Central memory CD4-positive, alpha-beta T cell (primary cell): ENCODE results near the gene PIGBOS1.
"Not testable (repeated sequence)": the region's sequence is repeated elsewhere in the genome, so short reads cannot be mapped to it uniquely, and the experiment has no call there.

ENCODE experiments used
- DNase-seq: peaks from one replicate; pipeline ENCODE4 v3.0.0; 2022
- total RNA-seq, 3 experiments: gene quantifications; one replicate each; lab custom pipeline; 2026; lab: John Stamatoyannopoulos, UW

Gene PIGBOS1, protein sequence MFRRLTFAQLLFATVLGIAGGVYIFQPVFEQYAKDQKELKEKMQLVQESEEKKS
- total RNA-seq: 3.3 to 8.0 (median 6.4) reads per million in 3 experiments

DNA sequence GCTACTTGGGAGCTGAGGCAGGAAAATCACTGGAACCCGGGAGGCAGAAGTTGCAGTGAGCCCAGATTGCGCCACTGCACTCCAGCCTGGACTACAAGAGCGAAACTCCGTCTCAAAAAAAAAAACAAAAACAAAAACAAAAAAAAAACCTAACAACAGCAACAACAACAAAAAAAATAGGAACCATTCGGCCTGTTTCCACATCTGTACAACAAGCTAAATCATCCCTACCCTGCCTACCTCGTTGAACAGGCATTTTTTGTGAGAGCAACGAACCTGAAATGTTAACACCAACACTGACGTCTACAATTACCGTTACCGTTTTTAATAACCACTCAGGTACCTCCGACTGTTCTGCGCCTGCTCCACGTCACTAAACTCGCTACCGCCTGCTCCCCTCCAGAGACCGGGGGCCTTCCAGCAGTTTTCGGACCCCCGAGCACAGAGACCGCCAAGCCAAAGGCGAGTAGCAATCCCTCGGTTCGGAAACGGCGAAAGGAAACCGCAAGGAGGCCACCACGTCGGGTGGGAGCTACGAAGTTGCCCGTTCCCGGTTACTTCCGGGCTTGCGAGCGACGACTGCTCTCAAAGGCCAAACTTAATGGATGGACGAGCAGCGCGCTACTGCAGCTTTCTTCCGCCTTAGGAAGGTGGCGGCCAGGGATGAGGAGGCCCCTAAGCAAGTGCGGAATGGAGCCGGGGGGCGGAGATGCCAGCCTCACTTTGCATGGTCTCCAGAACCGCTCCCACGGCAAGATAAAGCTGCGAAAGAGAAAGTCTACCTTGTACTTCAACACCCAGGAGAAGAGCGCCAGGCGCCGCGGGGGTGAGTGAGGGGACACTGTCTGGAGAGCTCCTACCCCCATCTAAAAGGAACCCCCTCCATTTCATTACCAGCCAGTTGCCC, at the start of gene PIGBOS1, which contains the start of gene PIGB:
PIGBOS1 (minus strand) TSS at position 536 of the 907 bp plus-strand sequence. CDS start 1,331 bp downstream, outside the sequence.
PIGB (plus strand) TSS at position 635 of the 907 bp plus-strand sequence; CDS start at position 664, 29 bp downstream.
- DNase-seq: peak; percentile 83

- DNase-seq: no peak
These were observed 48.1 kb upstream of the PIGBOS1 start for GRCh38 chr15:55366981-55367380.

- DNase-seq: no peak
These were observed 43.7 kb upstream of the PIGBOS1 start for GRCh38 chr15:55362641-55363040.

DNA sequence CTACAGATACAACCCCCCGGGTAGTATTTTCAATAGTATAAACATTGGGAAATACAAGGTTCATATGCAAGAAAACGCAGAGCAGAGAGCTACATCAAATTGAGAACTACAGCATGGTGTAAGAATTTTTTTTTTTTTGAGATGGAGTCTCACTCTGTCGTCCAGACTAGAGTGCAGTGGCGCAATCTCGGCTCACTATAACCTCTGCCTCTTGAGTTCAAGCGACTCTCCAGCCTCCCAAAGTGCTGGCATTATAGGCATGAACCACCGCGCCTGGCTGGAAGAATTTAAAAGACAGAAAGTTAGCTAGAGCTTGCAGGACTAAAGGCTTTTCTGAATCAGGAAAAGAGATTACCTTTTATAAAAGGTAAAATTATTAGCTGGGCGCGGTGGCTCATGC, 42.1 kb upstream of the PIGBOS1 start:
- no peak for DNase-seq

DNA sequence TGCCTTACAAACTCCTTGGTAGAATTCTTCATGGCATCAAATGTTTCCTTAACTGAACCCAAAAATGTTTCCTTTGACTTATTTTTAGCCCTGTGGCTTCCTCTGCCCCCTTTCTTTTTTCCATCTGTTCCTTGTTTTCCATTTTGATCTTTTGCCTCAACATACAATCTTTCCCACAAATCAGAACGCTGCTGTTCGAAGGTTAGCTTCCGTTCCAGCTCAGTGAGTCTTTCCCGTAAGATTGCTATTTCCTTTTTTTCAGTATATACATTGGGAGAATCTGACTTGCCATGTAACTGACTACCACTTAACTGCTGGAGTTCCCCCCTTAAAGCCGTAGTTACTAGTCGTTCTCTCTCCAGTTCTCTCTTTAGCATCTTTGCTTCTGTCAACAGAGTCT, 41.3 kb upstream of the PIGBOS1 start:
- no peak for DNase-seq

DNA sequence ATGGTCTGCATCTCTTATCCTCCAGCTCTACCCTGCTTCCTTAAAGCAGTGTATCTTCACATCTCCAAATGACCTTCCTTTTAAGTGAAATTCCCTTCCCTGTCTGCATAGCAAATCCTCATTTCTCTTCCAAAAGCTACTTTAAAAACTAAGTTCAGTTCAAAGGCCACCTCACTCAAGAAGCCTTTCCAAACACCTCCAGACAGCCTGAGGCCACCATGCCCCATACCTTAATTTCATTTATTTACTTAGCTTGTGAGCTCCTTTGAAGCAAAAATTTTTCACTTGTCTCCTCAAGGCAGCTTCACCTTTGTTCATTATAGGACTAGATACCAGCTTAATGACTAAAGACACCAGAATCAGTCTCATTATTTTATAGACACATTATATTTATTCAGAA, 39.5 kb upstream of the PIGBOS1 start:
- no peak for DNase-seq

- no peak for DNase-seq
These were observed 38.9 kb upstream of the PIGBOS1 start for GRCh38 chr15:55357774-55358173.

GRCh38 chr15:55356985-55357585, 38.2 kb upstream of the PIGBOS1 start:
- no peak for DNase-seq

DNA sequence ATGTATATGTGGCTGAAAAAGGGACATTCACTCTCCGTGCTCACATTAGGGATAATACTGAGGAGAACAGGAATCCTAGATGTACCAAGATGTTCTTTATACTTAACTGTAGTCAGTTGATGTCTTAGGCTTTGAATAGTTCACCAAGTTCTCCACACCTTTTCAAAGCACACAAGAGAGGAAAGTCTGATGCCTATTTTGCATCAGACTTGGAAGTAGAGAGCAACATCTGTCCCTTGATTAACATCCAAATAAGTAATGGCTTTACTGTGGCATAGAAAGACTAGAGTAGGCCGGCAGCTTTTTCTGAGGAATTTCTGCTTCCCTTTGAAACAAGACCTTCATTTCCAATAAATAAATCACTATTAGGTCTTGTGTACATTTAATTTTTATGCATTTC, 34.1 kb upstream of the PIGBOS1 start:
- no peak for DNase-seq

DNA sequence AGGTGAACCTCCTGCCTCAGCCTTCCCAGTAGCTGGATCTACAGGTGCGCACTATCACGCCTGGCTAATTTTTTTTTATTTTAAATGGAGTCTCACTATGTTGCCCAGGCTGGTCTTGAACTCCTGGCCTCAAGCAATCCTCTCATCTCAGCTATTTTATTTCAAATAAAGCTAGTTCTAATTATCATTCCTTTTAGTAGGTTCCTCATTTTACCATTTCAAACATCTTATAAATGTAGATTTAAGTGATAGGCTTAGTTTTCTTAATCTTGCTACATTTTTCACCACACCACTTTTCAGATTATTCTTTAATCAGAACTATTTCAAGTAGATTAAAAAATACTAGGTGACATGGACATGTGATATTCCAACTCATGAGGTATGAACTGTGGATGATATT, 30.4 kb upstream of the PIGBOS1 start:
- DNase-seq: no peak

GRCh38 chr15:55348281-55348778, 29.4 kb upstream of the PIGBOS1 start:
- DNase-seq: no peak

GRCh38 chr15:55344206-55344605, 25.3 kb upstream of the PIGBOS1 start:
- no peak for DNase-seq

DNA sequence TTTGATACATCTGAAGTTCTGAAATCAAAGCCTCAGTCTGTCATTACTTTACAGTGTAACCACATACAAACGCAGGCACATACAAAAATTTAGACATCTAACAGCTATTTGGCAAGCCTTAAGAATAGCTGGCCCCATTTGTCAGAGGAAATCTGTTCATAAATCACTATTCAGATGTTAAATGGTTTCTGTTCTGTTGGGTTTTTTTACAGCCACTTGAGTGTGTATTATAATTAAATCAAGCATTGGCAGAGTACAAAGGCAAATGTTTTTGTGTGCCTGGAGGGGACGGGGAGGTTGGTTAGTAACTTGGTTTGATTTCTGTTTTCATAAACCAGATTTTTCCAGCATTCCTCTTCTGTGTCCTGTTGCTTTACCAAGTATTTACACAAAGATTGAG, 24.2 kb upstream of the PIGBOS1 start:
- DNase-seq: no peak

GRCh38 chr15:55337160-55337559, 18.2 kb upstream of the PIGBOS1 start:
- no peak for DNase-seq

DNA sequence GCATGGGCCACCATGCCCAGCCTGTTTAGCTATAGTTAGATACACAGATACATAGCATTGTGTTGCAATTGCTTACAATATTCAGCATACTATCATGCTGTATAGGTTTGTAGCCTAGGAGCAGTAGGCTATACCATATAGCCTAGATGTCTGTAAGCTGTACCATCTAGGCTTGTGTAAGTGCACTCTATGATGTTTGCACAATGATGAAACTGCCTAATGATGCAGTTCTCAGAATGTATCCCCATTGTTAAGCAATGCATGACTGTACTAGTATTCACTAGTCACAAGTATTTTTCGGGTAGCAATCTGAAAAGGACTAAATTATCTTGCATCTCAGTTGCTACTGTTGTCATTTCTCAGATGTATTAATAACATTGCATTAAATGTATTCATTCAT, 16.1 kb upstream of the PIGBOS1 start:
- DNase-seq: no peak

DNA sequence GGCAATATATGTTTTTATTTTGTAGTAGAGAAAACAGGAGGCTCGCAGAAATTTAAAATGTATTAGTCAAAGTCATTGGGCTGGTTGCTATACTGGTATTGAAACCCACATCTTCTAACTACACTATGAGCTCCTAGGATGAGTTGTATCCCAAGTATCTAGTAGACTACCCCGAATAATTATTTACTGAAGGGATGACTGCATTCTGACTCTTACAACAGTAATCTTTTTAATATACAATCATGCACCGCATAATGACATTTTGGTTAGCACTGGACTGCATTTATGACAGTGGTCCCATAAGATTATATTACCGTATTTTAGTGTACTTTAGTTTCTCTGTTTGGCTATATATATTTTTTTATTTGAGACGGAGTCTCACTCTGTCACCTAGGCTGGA, 15.4 kb upstream of the PIGBOS1 start:
- DNase-seq: no peak

DNA sequence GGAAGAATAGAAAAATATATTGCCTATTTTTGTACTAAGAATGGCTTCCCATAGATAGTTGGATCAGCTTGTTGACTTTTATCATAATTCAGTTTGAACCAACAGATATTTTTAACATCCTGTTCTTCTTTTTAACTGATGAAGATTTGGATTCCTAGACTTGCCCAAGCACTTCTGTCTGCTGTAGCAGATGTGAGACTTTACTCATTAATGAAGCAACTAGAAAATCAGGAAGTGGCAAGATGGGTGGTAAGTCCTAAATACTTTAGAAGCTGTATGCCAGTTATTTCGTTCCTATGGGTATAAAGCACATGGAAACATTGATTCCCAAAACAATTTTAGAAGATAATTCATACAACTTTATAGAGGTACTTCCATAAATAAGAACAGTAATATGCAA, 8.5 kb upstream of the PIGBOS1 start:
- DNase-seq: no peak

DNA sequence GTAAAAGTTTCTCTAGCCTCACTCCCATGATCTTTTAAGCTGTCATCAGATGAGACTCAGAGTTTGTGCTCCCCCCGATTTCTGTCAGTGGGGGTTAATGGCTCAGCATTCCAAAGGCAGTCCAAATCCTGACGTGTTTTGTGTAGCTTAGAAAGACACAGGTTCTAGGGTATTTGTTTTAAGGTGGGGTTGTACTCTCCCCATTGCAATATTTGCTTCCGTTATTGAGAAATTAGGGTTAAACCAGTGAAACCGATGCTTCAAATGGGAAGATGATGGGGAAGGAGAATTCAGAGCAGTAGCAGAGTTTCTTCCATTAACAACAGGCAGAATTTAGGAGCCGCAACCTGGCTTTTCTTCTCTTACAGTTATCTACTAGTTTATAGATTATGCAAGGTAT, 3.5 kb upstream of the PIGBOS1 start:
- DNase-seq: no peak

GRCh38 chr15:55320963-55321362, 2.0 kb upstream of the PIGBOS1 start:
- DNase-seq: no peak

DNA sequence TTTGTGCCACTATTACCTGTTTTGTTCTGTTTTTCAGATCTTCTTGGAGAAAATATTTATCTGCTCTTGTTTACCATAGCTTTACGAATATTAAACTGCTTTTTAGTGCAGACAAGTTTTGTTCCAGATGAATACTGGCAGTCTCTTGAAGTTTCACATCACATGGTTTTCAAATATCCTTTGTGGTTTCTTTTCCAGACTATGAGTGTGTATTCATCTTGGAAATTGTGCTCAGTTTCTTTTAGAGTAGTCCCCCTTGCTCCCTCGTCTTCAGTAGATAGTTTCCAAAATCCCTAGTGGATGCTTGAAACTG, 1.3 kb upstream of the PIGBOS1 start:
- no peak for DNase-seq

- no peak for DNase-seq
These were observed 764 bp upstream of the PIGBOS1 start for GRCh38 chr15:55319537-55320237.

DNA sequence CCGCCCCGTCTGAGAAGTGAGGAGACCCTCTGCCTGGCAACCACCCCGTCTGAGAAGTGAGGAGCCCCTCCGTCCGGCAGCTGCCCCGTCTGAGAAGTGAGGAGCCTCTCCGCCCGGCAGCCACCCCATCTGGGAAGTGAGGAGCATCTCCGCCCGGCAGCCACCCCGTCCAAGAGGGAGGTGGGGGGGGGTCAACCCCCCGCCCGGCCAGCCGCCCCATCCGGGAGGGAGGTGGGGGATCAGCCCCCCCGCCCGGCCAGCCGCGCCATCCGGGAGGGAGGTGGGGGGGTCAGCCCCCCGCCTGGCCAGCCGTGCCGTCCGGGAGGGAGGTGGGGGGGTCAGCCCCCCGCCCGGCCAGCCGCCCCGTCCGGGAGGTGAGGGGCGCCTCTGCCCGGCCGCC, 16.1 kb downstream of the PIGBOS1 start:
- DNase-seq: not testable (repeated sequence)

- no peak for DNase-seq
These were observed 21.6 kb downstream of the PIGBOS1 start for GRCh38 chr15:55297315-55297714.
